Measurements from ENCODE around the gene FXN. TPM values are rescaled to one million over a fixed set of nuclear protein-coding genes. Genes with fewer than 3 reads are reported as not detected.

The FXN gene
- total and polyA plus RNA-seq, 2 donors from 2014 or later = 12.9 to 21.1 TPM

GRCh38 chr9:69028754-69029153, 6.8 kb upstream of the FXN start:
- no peaks in the 10 kb centered on the region for H3K27me3 ChIP-seq (ENCODE audit: control insufficient read depth, insufficient read depth, low read length)

GRCh38 chr9:69029535-69029934, 6.0 kb upstream of the FXN start:
- Histone ChIP-seq H3K9ac (ENCODE audit: low read length in 3 of 3) (no peak overlapping the region), H3K9me3 (ENCODE audit: control insufficient read depth in 2 of 3, insufficient read depth in 1 of 3, low read length in 3 of 3) (peaks cover 0 to 4% (median 0%) of the 10 kb centered on the region in 3 donors), H3K36me3 (ENCODE audit: control insufficient read depth in 2 of 3, insufficient read depth in 3 of 3, low read length in 3 of 3) (no peaks in the 10 kb centered on the region), H3K27ac (ENCODE audit: low read depth in 2 of 2, low read length in 2 of 2) (no peak overlapping the region), H3K27me3 (ENCODE audit: control insufficient read depth, insufficient read depth, low read length) (no peaks in the 10 kb centered on the region), H3K4me1 (ENCODE audit: control insufficient read depth in 2 of 3, insufficient read depth in 2 of 3, low read depth in 1 of 3, low read length in 3 of 3) (no peaks in the 10 kb centered on the region), H3K4me3 (ENCODE audit: low read length in 3 of 3) (no peak overlapping the region)
- intact Hi-C loops (cut with DNase I) = no loop called here
- DNase-seq (no peak), FAIRE-seq (no peak)
- TF ChIP-seq, protein P1, sequence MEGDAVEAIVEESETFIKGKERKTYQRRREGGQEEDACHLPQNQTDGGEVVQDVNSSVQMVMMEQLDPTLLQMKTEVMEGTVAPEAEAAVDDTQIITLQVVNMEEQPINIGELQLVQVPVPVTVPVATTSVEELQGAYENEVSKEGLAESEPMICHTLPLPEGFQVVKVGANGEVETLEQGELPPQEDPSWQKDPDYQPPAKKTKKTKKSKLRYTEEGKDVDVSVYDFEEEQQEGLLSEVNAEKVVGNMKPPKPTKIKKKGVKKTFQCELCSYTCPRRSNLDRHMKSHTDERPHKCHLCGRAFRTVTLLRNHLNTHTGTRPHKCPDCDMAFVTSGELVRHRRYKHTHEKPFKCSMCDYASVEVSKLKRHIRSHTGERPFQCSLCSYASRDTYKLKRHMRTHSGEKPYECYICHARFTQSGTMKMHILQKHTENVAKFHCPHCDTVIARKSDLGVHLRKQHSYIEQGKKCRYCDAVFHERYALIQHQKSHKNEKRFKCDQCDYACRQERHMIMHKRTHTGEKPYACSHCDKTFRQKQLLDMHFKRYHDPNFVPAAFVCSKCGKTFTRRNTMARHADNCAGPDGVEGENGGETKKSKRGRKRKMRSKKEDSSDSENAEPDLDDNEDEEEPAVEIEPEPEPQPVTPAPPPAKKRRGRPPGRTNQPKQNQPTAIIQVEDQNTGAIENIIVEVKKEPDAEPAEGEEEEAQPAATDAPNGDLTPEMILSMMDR (IDR thresholded peaks at IDR 0.05; ENCODE audit: borderline replicate concordance, extremely low read depth, insufficient read depth) = no peak

More at GRCh38 chr9:69028754-69029153, 6.8 kb upstream of the FXN start:
- TF ChIP-seq, protein P1 (IDR thresholded peaks at IDR 0.05; ENCODE audit: borderline replicate concordance, extremely low read depth, insufficient read depth) = no peak
- FAIRE-seq (no peak), DNase-seq (no peak)
- no peak overlapping the region for H3K4me3 ChIP-seq (ENCODE audit: low read length in 3 of 3)
- no peaks in the 10 kb centered on the region for H3K36me3 ChIP-seq (ENCODE audit: control insufficient read depth in 2 of 3, insufficient read depth in 3 of 3, low read length in 3 of 3)
- H3K9me3 ChIP-seq (ENCODE audit: control insufficient read depth in 2 of 3, insufficient read depth in 1 of 3, low read length in 3 of 3) = peaks cover 0 to 4% (median 0%) of the 10 kb centered on the region in 3 donors
- H3K9ac ChIP-seq (ENCODE audit: low read length in 3 of 3) = no peak overlapping the region
- intact Hi-C loops (cut with DNase I) = no loop called here
- no peak overlapping the region for H3K27ac ChIP-seq (ENCODE audit: low read depth in 2 of 2, low read length in 2 of 2)
- no peaks in the 10 kb centered on the region for H3K4me1 ChIP-seq (ENCODE audit: control insufficient read depth in 2 of 3, insufficient read depth in 2 of 3, low read depth in 1 of 3, low read length in 3 of 3)

- H3K9ac ChIP-seq (ENCODE audit: low read length in 3 of 3) = no peak overlapping the region
- no peak overlapping the region for H3K4me3 ChIP-seq (ENCODE audit: low read length in 3 of 3)
- no peak for DNase-seq
- intact Hi-C loops (cut with DNase I) = no loop called here
- H3K27me3 ChIP-seq (ENCODE audit: control insufficient read depth, insufficient read depth, low read length) = no peaks in the 10 kb centered on the region
- TF ChIP-seq, protein P1 (IDR thresholded peaks at IDR 0.05; ENCODE audit: borderline replicate concordance, extremely low read depth, insufficient read depth) = no peak
- peaks cover 0 to 4% (median 0%) of the 10 kb centered on the region in 3 donors for H3K4me1 ChIP-seq (ENCODE audit: control insufficient read depth in 2 of 3, insufficient read depth in 2 of 3, low read depth in 1 of 3, low read length in 3 of 3)
- H3K27ac ChIP-seq (ENCODE audit: low read depth in 2 of 2, low read length in 2 of 2) = no peak overlapping the region
- no peak for FAIRE-seq
- H3K9me3 ChIP-seq (ENCODE audit: control insufficient read depth in 2 of 3, insufficient read depth in 1 of 3, low read length in 3 of 3) = peaks cover 0 to 4% (median 0%) of the 10 kb centered on the region in 3 donors
- no peaks in the 10 kb centered on the region for H3K36me3 ChIP-seq (ENCODE audit: control insufficient read depth in 2 of 3, insufficient read depth in 3 of 3, low read length in 3 of 3)
These were observed 4.5 kb upstream of the FXN start for GRCh38 chr9:69030851-69031645.

All from kidney (tissue), 14 donors.